D341Med (cell line): Measurements from ENCODE around the gene ABHD1.
A peak's percentile ranks its signal among the peaks of the same experiment; 100 is the strongest.
"Not testable (repeated sequence)": the region's sequence is repeated elsewhere in the genome, so short reads cannot be mapped to it uniquely, and the experiment has no call there.

Experiments
- DNase-seq: peaks from one replicate; pipeline ENCODE4 v3.0.0; 2012; ENCODE audit warnings: low spot score

Gene ABHD1

GRCh38 chr2:27109083-27109482 is 14.5 kb upstream of the ABHD1 start:
- DNase-seq = no peak

GRCh38 chr2:27110603-27111352 is 12.8 kb upstream of the ABHD1 start:
- not testable (repeated sequence) for DNase-seq

DNA sequence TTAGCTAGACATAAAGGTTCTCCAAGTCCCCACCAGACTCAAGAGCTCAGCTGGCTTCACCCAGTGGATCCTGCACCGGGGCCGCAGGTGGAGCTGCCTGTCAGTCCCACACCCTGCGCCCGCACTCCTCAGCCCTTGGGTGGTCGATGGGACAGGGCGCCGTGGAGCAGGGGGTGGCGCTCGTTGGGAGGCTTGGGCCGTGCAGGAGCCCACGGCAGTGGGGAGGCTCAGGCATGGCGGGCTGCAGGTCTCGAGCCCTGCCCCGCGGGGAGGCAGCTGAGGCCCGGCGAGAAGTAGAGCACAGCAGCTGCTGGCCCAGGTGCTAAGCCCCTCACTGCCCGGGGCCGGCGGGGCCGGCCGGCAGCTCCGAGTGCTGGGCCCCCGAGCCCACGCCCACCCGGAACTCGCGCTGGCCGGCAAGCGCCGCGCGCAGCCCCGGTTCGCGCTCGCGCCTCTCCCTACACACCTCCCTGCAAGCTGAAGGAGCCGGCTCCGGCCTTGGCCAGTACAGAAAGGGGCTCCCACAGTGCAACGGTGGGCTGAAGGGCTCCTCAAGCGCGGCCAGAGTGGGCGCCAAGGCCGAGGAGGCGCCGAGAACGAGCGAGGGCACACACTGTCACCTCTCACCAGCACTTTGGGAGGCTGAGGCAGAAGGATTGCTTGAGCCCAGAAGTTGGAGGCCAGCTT is 12.1 kb upstream of the ABHD1 start:
- DNase-seq = not testable (repeated sequence)

- no peak for DNase-seq
Observed at GRCh38 chr2:27115519-27115918, 8.1 kb upstream of the ABHD1 start.

GRCh38 chr2:27117995-27118524 is 5.6 kb upstream of the ABHD1 start:
- no peak for DNase-seq

DNA sequence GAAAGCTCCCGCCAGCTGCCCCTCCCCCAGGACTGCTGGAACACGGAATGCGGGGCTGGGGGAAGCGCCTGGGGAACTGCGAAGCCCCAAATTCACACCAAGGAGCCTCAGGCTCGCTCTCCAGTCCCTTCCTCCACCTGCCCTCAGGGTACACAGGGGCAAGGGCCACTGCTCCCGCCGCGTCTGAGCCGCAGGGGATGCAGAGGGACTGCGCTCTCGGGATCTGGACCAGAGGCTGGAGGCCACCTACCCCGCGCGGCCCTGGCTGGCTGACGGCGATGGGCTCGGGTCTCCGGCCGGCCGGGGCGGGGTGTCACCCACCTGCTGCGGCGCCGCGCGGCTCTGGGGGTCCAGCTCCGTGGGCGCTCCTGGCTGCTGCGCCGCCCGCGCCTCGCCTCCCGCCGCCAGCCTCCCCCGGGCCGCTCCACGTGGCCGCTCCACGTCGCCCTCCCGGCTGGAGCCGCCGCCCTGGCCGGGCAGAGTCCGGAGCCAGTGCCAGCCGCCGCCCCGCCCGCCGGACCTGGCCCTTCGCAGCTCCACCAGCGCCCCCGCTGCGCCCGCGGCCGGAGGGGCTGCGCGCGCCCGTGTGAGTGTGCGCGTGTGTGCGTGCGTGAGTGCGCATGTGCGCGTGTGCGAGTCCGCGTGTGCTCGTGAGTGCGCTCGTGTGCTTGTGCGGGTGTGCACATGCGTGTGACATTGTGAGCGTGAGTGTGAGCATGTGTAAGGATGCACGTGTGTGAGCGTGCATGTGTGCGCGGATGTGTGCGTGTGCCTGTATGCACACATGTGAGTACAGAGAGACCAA is 4.9 kb upstream of the ABHD1 start, which contains the start of gene CGREF1:
CGREF1 (minus strand) TSS at position 604 of the 805 bp plus-strand sequence. CDS start 14,762 bp downstream, outside the sequence.
- peak; percentile 79 for DNase-seq

DNA sequence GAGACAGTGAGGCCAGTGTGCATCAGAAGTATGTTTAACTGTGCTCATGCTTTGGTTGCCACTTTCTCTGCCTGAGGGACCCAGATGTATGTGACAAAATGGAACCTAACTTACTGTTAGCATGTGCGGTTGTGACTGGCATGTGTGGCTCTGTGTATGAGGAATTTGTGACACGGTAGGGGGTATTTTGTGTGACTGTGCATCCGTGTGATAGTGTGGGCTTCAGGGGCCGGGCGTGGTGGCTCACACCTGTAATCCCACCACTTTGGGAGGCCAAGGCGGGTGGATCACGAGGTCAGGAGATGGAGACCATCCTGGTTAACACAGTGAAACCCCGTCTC is 4.3 kb upstream of the ABHD1 start:
- DNase-seq = not testable (repeated sequence)

DNA sequence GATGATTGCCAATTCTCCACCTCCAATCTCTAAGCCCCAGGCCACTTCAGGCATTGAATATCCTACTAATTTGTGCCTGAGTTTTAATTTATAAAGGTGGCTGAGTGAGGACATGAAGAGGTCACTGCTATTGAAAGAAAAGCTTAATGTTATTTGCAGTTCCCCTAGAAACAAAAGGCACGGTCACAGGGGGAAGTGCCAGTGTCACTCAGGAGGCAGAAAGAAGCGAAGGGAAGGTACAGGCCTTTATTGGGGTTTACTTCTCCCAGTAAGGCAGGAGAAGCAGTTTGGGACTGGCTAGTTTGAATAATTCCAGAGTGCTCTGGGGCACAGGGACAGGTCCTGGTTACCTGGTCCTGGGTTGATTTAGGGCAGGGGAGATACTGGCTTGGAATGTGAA is 1.7 kb upstream of the ABHD1 start:
- DNase-seq = no peak

DNA sequence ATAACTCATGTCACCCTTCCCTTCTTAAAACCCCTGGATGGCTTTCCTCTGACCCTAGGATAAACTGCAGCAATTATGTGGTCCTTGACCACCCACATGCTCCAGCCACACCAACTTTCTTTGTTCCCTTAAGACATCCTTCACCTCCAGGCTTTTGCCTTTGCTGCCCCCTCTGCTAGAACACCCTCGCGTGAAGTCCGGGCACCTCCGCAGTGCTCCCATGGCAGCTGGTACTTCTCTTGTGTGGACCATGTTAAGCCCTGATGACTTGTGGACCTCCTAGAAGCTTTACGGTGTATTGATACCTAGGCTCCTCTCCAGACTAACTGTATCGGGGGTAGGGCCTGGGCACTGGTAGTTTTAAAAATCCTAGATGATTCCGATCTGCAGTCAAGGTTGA is 824 bp upstream of the ABHD1 start:
- DNase-seq = no peak

GRCh38 chr2:27125104-27125503 is 1.5 kb downstream of the ABHD1 start:
- no peak for DNase-seq

GRCh38 chr2:27126252-27126710 is 2.7 kb downstream of the ABHD1 start:
- no peak for DNase-seq

GRCh38 chr2:27127883-27128667 is 4.5 kb downstream of the ABHD1 start:
- no peak for DNase-seq

- DNase-seq = no peak
Observed at GRCh38 chr2:27128668-27129571, 5.3 kb downstream of the ABHD1 start.

DNA sequence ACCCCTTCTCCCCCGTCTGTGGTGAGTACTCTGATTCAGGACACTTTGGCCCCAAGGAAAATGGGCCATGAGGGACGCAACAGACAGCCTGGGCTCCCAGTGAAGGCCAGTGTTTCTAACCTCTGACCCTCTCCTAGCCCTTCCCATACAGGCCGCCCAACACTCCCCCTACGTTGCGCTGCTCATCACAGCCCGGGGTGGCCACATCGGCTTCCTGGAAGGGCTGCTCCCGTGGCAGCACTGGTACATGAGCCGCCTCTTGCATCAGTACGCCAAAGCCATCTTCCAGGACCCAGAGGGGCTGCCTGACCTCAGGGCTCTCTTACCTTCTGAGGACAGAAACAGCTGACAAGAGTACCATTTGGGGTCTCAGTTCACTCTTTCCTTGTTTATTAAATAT is 6.8 kb downstream of the ABHD1 start:
- DNase-seq = no peak

DNA sequence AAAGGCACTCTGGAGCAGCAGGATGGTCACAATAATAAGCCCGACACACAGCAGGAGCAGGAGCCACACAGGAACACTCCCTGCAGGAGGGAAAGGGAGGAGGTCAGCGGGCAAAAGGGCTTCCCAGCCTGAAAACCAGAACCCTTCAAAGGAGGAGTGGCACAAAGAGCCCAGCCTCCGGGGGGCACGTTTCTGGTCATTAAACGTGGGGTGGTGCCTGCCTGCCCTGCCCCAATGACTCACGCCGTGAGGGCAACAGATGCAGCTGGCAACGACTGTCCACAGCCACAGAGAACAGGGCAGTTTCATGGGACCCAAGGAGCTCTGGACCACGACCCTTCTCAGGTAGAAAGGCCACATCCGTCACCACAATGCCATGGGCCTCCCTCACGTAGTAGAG is 7.8 kb downstream of the ABHD1 start:
- DNase-seq = no peak

GRCh38 chr2:27133195-27133875 is 9.7 kb downstream of the ABHD1 start:
- DNase-seq = no peak

DNA sequence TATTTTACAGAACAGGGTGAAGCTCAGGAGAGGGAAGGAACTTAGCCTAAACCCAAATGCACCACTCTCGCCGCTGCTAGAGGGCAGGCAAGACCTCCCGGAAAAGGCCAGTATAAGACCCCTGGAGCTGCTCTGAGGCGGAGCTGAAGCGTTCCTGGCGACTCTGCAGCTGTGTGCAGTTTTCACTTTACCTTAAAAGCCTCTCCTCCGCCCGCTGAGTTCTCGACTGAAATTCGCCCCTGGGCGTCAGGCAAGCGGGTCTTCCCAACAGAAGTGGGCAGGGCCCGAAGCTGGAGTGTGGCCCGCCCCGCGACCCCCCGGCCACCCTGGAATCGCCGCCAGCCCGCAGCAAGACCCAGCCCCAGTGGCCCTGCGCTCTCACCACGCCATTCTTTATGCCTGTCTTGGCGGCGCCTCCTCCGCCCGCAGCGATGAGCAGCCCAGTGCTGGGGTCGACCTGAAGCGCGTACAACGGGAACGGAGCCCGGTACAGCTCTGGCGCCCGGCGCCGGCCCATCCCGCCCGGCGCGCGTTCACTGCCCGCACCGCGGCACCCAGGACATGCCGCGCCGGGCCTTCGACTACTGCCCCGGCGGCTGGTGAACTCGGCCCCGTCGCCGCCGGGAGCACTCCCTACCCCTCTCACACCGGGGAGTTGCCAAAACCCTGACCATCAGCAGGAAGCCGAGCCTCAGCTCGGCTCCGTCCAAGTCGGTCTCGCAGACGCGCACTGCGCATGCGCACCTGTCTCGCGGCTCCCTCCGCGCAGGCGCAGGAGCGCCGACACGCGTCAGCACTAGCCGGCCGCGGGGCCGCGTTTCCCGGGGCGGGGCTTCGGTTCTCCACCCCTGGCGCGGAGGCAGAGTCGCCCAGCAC is 10.5 kb downstream of the ABHD1 start, which contains the start of gene PREB:
PREB (minus strand) TSS at position 732 of the 876 bp plus-strand sequence; CDS start at position 517, 215 bp downstream.
- DNase-seq = peak; percentile 99

GRCh38 chr2:27134781-27135477 is 11.3 kb downstream of the ABHD1 start:
- peak; percentile 1 for DNase-seq
